K562 (cell line): ENCODE data around the gene MAP3K19. TPM values are rescaled to one million over a fixed set of nuclear protein-coding genes. Genes with fewer than 3 reads are reported as not detected.
A peak's percentile ranks its signal among the peaks of the same experiment; 100 is the strongest.

Experiments used
- BCL6 ChIP-seq: fragments of 250-450 bp; sonication (Bioruptor Pico); IDR thresholded peaks from 2 replicates; pipeline ENCODE4 v1.4.0; 2020
- BRD4 ChIP-seq: fragments of 200-600 bp; sonication (generic); IDR thresholded peaks from 2 replicates; pipeline ENCODE4 v1.6.1; 2017; ENCODE audit warnings: inconsistent platforms
- CBX2 ChIP-seq: fragments of 200-600 bp; sonication (generic); IDR thresholded peaks from one replicate; pipeline ENCODE4 v1.6.1; 2012; ENCODE audit warnings: mild to moderate bottlenecking, low read length, inconsistent platforms; ENCODE audit not compliant: insufficient read depth, poor library complexity, severe bottlenecking
- CBX5 ChIP-seq: IDR thresholded peaks from 2 replicates; pipeline ENCODE4 v1.6.1; 2014; ENCODE audit warnings: low read depth, borderline replicate concordance
- CHD1 ChIP-seq: fragments of 200-600 bp; sonication (generic); IDR thresholded peaks from one replicate; pipeline ENCODE4 v1.6.1; 2012; ENCODE audit warnings: mild to moderate bottlenecking, moderate library complexity, low read length, inconsistent platforms
- DMBX1 ChIP-seq: fragments of 250-450 bp; sonication (Bioruptor Pico); IDR thresholded peaks from 2 replicates; pipeline ENCODE4 v1.8.0; 2022; ENCODE audit warnings: inconsistent platforms, mild to moderate bottlenecking, moderate library complexity, borderline replicate concordance
- HNRNPH1 ChIP-seq: fragments of 200-400 bp; formaldehyde crosslinking; optimal IDR thresholded peaks from 2 replicates; pipeline ENCODE3; 2017; ENCODE audit warnings: low read depth, mild to moderate bottlenecking, low read length, moderate library complexity
- KAT2B ChIP-seq: IDR thresholded peaks from one replicate; pipeline ENCODE4 v1.6.1; 2012; ENCODE audit warnings: low read depth, mild to moderate bottlenecking, control low read depth, inconsistent platforms, low read length, moderate library complexity
- NBN ChIP-seq: fragments of 450-650 bp; IDR thresholded peaks from 2 replicates; pipeline ENCODE4 v1.6.1; 2016; ENCODE audit warnings: low read depth, mild to moderate bottlenecking
- POLR2AphosphoS2 ChIP-seq: IDR thresholded peaks from 2 replicates; pipeline ENCODE4 v1.6.1; 2012; ENCODE audit warnings: low read length, improper control_type of control experiment
- RUNX1 ChIP-seq: sonication (generic); IDR thresholded peaks from 2 replicates; pipeline ENCODE4 v1.6.1; 2016; ENCODE audit warnings: antibody characterized with exemption, low read depth
- SIN3A ChIP-seq, 2 experiments: fragments of 150-350 bp in 1 of 2; IDR thresholded peaks; 2 replicates each; pipeline ENCODE4 v1.6.1; 2011 to 2016; ENCODE audit warnings: borderline replicate concordance in 2 of 2, low read depth in 2 of 2, low read length in 2 of 2, mild to moderate bottlenecking in 2 of 2, moderate library complexity in 2 of 2; ENCODE audit not compliant: control insufficient read depth in 1 of 2
- SMC3 ChIP-seq: conservative IDR thresholded peaks from 2 replicates; pipeline ENCODE4 v1.6.1; 2011; ENCODE audit warnings: low read depth, low read length, improper control_type of control experiment; ENCODE audit not compliant: insufficient read depth
- TCF7L2 ChIP-seq: fragments of 150-350 bp; IDR thresholded peaks from 2 replicates; pipeline ENCODE4 v1.6.1; 2016; ENCODE audit warnings: low read depth, mild to moderate bottlenecking, low read length, moderate library complexity
- ZC3H4 ChIP-seq: sonication (generic); formaldehyde crosslinking; IDR thresholded peaks from 2 replicates; pipeline ENCODE4 v1.9.0; 2021; ENCODE audit warnings: missing genetic modification reagents, borderline replicate concordance
- ZNF212 ChIP-seq: fragments of 450-650 bp; formaldehyde crosslinking; IDR thresholded peaks from 2 replicates; pipeline ENCODE4 v1.4.0; 2020; ENCODE audit warnings: mild to moderate bottlenecking
- ZNF217 ChIP-seq: sonication (generic); formaldehyde crosslinking; IDR thresholded peaks from 2 replicates; pipeline ENCODE4 v1.8.0; 2022; ENCODE audit warnings: mild to moderate bottlenecking, missing genetic modification reagents
- ZNF277 ChIP-seq: fragments of 250-450 bp; sonication (Bioruptor Pico); IDR thresholded peaks from 2 replicates; pipeline ENCODE4 v1.8.0; 2022; ENCODE audit warnings: inconsistent platforms, mild to moderate bottlenecking, moderate library complexity, borderline replicate concordance
- ZNF324 ChIP-seq: fragments of 250-450 bp; sonication (Bioruptor Pico); IDR thresholded peaks from 2 replicates; pipeline ENCODE4 v1.4.0; 2020; ENCODE audit warnings: mild to moderate bottlenecking
- ZNF57 ChIP-seq: fragments of 450-650 bp; formaldehyde crosslinking; IDR thresholded peaks from 2 replicates; pipeline ENCODE4 v1.4.0; 2020; ENCODE audit warnings: mild to moderate bottlenecking, moderate library complexity
- polyA plus RNA-seq, 8 experiments: library from polyadenylated mRNA; depleted of rRNA in 4 of 8; stranded (reverse) in 5 of 8; unstranded in 3 of 8; fragments of >200 nt; fragmentation: Nextera tagmentation in 2 of 8; fragmentation: Illumina TruSeq in 1 of 8; extraction: Ambion mirVana in 2 of 8; extraction: Trizol in 1 of 8; gene quantifications; 2 replicates each; pipeline versions ENCODE4 v1.2.1 to v1.2.3, GENCODE V29; 2011 to 2014; ENCODE audit warnings: inconsistent platforms in 1 of 8, missing spikeins in 1 of 8
- total RNA-seq, 7 experiments: library from RNA; depleted of rRNA in 6 of 7; stranded (reverse); fragments of >200 nt in 6 of 7; fragmentation: Illumina TruSeq in 2 of 7; extraction: Trizol in 2 of 7; gene quantifications; 2 replicates each; pipeline versions ENCODE4 v1.2.1 to v1.2.3, GENCODE V29; 2011 to 2021; ENCODE audit warnings: low replicate concordance in 1 of 7
- TF ChIP-seq, protein P1 (sequence below): sonication (generic); formaldehyde crosslinking; IDR thresholded peaks from 2 replicates; pipeline ENCODE4 v1.8.0; 2022; ENCODE audit warnings: mild to moderate bottlenecking, missing genetic modification reagents
- TF ChIP-seq, protein P2 (sequence below): fragments of 250-450 bp; sonication (Bioruptor Pico); IDR thresholded peaks from 2 replicates; pipeline ENCODE4 v1.5.0; 2022; ENCODE audit warnings: mild to moderate bottlenecking

The MAP3K19 gene
- total and polyA plus RNA-seq, 9 of the 15 experiments (the other 6 are each of a cell fraction or from before 2014, with no cell fraction given) = 0.29 TPM; not detected in 8

GRCh38 chr2:134917888-134918525 is 129.2 kb downstream of the MAP3K19 start (continued):
- TF ChIP-seq SIN3A (IDR thresholded peaks at IDR 0.05; ENCODE audit: borderline replicate concordance in 2 of 2, control insufficient read depth in 1 of 2, low read depth in 2 of 2, low read length in 2 of 2) (peak; percentile 36 to 66; a peak in 1 of 4 replicates), ZNF277 (CRISPR knock-in tag) (no peak), ZC3H4 (no peak), ZNF57 (no peak), ZNF324 (CRISPR knock-in tag) (no peak), TCF7L2 (no peak), ZNF212 (no peak), ZNF217 (CRISPR knock-in tag) (no peak), DMBX1 (CRISPR knock-in tag) (no peak), HNRNPH1 (no peak), SMC3 (no peak), NBN (peak; percentile 48; the same call in 1 of the 2 replicates), CBX5 (no peak), CHD1 (no peak), KAT2B (no peak), BCL6 (CRISPR knock-in tag) (no peak), CBX2 (no peak), RUNX1 (0 out of 2 replicates have a peak, but pooled peaks have one; percentile 7), POLR2AphosphoS2 (no peak), BRD4 (no peak)
- TF ChIP-seq, protein P1, sequence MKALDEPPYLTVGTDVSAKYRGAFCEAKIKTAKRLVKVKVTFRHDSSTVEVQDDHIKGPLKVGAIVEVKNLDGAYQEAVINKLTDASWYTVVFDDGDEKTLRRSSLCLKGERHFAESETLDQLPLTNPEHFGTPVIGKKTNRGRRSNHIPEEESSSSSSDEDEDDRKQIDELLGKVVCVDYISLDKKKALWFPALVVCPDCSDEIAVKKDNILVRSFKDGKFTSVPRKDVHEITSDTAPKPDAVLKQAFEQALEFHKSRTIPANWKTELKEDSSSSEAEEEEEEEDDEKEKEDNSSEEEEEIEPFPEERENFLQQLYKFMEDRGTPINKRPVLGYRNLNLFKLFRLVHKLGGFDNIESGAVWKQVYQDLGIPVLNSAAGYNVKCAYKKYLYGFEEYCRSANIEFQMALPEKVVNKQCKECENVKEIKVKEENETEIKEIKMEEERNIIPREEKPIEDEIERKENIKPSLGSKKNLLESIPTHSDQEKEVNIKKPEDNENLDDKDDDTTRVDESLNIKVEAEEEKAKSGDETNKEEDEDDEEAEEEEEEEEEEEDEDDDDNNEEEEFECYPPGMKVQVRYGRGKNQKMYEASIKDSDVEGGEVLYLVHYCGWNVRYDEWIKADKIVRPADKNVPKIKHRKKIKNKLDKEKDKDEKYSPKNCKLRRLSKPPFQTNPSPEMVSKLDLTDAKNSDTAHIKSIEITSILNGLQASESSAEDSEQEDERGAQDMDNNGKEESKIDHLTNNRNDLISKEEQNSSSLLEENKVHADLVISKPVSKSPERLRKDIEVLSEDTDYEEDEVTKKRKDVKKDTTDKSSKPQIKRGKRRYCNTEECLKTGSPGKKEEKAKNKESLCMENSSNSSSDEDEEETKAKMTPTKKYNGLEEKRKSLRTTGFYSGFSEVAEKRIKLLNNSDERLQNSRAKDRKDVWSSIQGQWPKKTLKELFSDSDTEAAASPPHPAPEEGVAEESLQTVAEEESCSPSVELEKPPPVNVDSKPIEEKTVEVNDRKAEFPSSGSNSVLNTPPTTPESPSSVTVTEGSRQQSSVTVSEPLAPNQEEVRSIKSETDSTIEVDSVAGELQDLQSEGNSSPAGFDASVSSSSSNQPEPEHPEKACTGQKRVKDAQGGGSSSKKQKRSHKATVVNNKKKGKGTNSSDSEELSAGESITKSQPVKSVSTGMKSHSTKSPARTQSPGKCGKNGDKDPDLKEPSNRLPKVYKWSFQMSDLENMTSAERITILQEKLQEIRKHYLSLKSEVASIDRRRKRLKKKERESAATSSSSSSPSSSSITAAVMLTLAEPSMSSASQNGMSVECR (CRISPR knock-in tag) = peak; percentile 43; the same call in 1 of the 2 replicates
- TF ChIP-seq, protein P2, sequence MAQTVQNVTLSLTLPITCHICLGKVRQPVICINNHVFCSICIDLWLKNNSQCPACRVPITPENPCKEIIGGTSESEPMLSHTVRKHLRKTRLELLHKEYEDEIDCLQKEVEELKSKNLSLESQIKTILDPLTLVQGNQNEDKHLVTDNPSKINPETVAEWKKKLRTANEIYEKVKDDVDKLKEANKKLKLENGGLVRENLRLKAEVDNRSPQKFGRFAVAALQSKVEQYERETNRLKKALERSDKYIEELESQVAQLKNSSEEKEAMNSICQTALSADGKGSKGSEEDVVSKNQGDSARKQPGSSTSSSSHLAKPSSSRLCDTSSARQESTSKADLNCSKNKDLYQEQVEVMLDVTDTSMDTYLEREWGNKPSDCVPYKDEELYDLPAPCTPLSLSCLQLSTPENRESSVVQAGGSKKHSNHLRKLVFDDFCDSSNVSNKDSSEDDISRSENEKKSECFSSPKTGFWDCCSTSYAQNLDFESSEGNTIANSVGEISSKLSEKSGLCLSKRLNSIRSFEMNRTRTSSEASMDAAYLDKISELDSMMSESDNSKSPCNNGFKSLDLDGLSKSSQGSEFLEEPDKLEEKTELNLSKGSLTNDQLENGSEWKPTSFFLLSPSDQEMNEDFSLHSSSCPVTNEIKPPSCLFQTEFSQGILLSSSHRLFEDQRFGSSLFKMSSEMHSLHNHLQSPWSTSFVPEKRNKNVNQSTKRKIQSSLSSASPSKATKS (CRISPR knock-in tag) = no peak
